WI38 (cell line): Measurements from ENCODE around the gene HNRNPL.

Experiments
- H3K4me3 ChIP-seq: 2 replicates; pipeline ENCODE4 v1.5.1; 2011; ENCODE audit warnings: low read depth, mild to moderate bottlenecking, control low read depth, low read length
- CTCF ChIP-seq: IDR thresholded peaks from 2 replicates; pipeline ENCODE4 v1.5.1; 2012; ENCODE audit warnings: low read depth, mild to moderate bottlenecking, control low read depth, low read length

Gene HNRNPL

GRCh38 chr19:38788478-38789243 is 61.1 kb downstream of the HNRNPL start, which contains the start of gene LGALS7B:
TSS of gene LGALS7B (plus strand) at chr19:38789200. CDS start at chr19:38789227, 27 bp downstream.
- TF ChIP-seq CTCF: no peak

GRCh38 chr19:38786572-38787265 is 63.1 kb downstream of the HNRNPL start:
- TF ChIP-seq CTCF: no peak
- no peak overlapping the region for H3K4me3 ChIP-seq

More at GRCh38 chr19:38788478-38789243, 61.1 kb downstream of the HNRNPL start, which contains the start of gene LGALS7B:
- H3K4me3 ChIP-seq: no peak within 1 kb of the TSS
